Measurements from ENCODE around the gene ST6GALNAC3.

ST6GALNAC3 gene

DNA sequence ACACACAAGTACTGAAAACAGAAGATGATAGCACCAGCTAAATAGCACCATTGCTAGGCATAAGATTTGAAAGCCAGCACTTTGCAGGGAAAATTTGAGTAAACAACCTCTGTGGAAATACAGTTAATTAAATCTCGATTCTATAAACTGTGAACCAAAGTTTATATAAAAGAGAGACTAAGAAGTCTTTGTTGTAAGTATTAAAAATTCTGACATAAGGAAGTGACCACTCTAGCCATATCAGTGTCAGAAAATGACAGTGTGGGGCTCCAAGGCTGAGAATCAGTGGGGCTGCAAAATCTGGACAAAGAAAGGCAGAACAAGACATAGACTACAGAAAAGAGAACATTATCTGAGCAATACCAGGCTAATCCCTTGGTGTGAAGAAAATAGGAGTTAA, 292.2 kb downstream of the ST6GALNAC3 start:
- no CpG with 5 or more reads among the region's 1 CpG for WGBS (ENCODE audit: extremely low coverage, insufficient coverage, low lambda C conversion rate)
- no peak overlapping the region for H3K4me3 ChIP-seq (ENCODE audit: low read length)
- peaks cover 2% of the 10 kb centered on the region for H3K27me3 ChIP-seq (ENCODE audit: insufficient read depth, low read length, poor library complexity)
- no peak overlapping the region for H3K18ac ChIP-seq (ENCODE audit: low read length)
- H3K23ac ChIP-seq (ENCODE audit: low read length) = no peak overlapping the region
- no peaks in the 10 kb centered on the region for H3K79me2 ChIP-seq (ENCODE audit: control insufficient read depth, insufficient read depth, low read length)
- no peak overlapping the region for H3K9ac ChIP-seq (ENCODE audit: low read length)
- H2BK15ac ChIP-seq (replicated peaks; ENCODE audit: low read depth) = no peak overlapping the region
- H4K5ac ChIP-seq (ENCODE audit: low read length) = no peak overlapping the region
- H4K8ac ChIP-seq (ENCODE audit: low read depth, low read length) = no peak overlapping the region
- H2BK120ac ChIP-seq (ENCODE audit: low read depth, low read length) = no peak overlapping the region
- H2AK5ac ChIP-seq (ENCODE audit: low read length) = no peak overlapping the region
- peaks cover 1% of the 10 kb centered on the region for H3K4me1 ChIP-seq (ENCODE audit: control insufficient read depth, low read depth, low read length)
- H3K36me3 ChIP-seq (ENCODE audit: control insufficient read depth, insufficient read depth, low read length) = no peaks in the 10 kb centered on the region
- no peak overlapping the region for H3K4ac ChIP-seq (ENCODE audit: low read depth, low read length)
- no peak overlapping the region for H3K4me2 ChIP-seq (ENCODE audit: low read length)
- DNase-seq = no peak
- no peak overlapping the region for H3K56ac ChIP-seq (ENCODE audit: low read length)
- no peak overlapping the region for H2BK5ac ChIP-seq (ENCODE audit: low read length)
- no peaks in the 10 kb centered on the region for H3K79me1 ChIP-seq (ENCODE audit: low read length)
- no peak overlapping the region for H3K27ac ChIP-seq (ENCODE audit: low read depth, low read length)

DNA sequence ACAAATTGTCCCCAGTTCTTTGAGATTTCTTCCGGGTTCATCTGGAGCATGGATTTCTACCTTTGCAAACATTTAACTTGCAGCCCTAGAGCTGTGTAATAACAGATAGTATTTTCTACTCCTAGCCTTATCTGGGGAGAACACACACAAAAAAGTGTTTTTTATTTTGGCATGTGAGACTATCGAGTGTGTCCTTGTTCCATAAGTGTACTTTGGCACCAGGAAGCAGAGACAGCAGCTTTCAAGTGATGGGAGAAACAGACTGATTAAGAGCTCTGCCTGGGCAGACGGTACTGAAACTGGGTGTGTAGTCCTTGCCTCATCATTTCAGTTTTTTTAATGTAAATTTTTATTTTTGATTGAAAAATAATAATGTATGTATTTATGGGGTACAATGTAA, 297.4 kb downstream of the ST6GALNAC3 start:
- WGBS (ENCODE audit: extremely low coverage, insufficient coverage, low lambda C conversion rate) = no CpG with 5 or more reads among the region's 3 CpGs
- Histone ChIP-seq H3K79me2 (ENCODE audit: control insufficient read depth, insufficient read depth, low read length) (no peaks in the 10 kb centered on the region), H3K27me3 (ENCODE audit: insufficient read depth, low read length, poor library complexity) (peaks cover 2% of the 10 kb centered on the region), H3K36me3 (ENCODE audit: control insufficient read depth, insufficient read depth, low read length) (no peaks in the 10 kb centered on the region), H4K5ac (ENCODE audit: low read length) (no peak overlapping the region), H3K4ac (ENCODE audit: low read depth, low read length) (no peak overlapping the region), H2BK120ac (ENCODE audit: low read depth, low read length) (no peak overlapping the region), H2AK5ac (ENCODE audit: low read length) (no peak overlapping the region), H3K4me2 (ENCODE audit: low read length) (no peak overlapping the region), H3K18ac (ENCODE audit: low read length) (no peak overlapping the region), H2BK15ac (replicated peaks; ENCODE audit: low read depth) (no peak overlapping the region), H4K8ac (ENCODE audit: low read depth, low read length) (no peak overlapping the region), H3K4me1 (ENCODE audit: control insufficient read depth, low read depth, low read length) (peaks cover 1% of the 10 kb centered on the region), H2BK5ac (ENCODE audit: low read length) (no peak overlapping the region), H3K56ac (ENCODE audit: low read length) (no peak overlapping the region), H3K27ac (ENCODE audit: low read depth, low read length) (no peak overlapping the region), H3K79me1 (ENCODE audit: low read length) (no peaks in the 10 kb centered on the region), H3K9ac (ENCODE audit: low read length) (no peak overlapping the region), H3K4me3 (ENCODE audit: low read length) (no peak overlapping the region), H3K23ac (ENCODE audit: low read length) (no peak overlapping the region)
- DNase-seq = no peak

DNA sequence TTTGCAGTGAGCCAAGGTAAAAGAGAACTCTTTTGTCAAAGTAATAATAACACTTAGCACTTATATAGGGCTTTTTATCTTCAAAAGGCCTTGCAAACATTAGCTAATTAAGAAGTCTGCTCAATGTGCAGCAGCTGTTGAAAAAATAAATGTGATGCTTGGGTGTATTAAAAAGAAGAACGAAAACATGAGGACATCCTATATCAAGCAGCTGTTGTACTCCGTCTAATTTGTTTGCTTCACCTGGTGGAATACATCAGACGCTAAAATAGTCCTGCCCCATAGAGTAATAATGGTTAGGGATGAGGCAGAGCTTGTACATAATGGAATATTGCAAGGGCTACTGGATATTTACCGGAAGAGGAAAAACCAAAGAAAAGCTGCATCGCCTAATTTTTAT, 299.5 kb downstream of the ST6GALNAC3 start:
- H3K79me1 ChIP-seq (ENCODE audit: low read length) = no peaks in the 10 kb centered on the region
- H3K23ac ChIP-seq (ENCODE audit: low read length) = no peak overlapping the region
- H2BK120ac ChIP-seq (ENCODE audit: low read depth, low read length) = no peak overlapping the region
- H3K4me3 ChIP-seq (ENCODE audit: low read length) = no peak overlapping the region
- no peak overlapping the region for H2BK15ac ChIP-seq (replicated peaks; ENCODE audit: low read depth)
- H3K79me2 ChIP-seq (ENCODE audit: control insufficient read depth, insufficient read depth, low read length) = no peaks in the 10 kb centered on the region
- no peak overlapping the region for H4K8ac ChIP-seq (ENCODE audit: low read depth, low read length)
- no CpG with 5 or more reads among the region's 5 CpGs for WGBS (ENCODE audit: extremely low coverage, insufficient coverage, low lambda C conversion rate)
- H3K27ac ChIP-seq (ENCODE audit: low read depth, low read length) = no peak overlapping the region
- H3K56ac ChIP-seq (ENCODE audit: low read length) = no peak overlapping the region
- H3K27me3 ChIP-seq (ENCODE audit: insufficient read depth, low read length, poor library complexity) = peaks cover 2% of the 10 kb centered on the region
- DNase-seq = no peak
- H2BK5ac ChIP-seq (ENCODE audit: low read length) = no peak overlapping the region
- H3K9ac ChIP-seq (ENCODE audit: low read length) = no peak overlapping the region
- no peaks in the 10 kb centered on the region for H3K4me1 ChIP-seq (ENCODE audit: control insufficient read depth, low read depth, low read length)
- no peak overlapping the region for H3K4ac ChIP-seq (ENCODE audit: low read depth, low read length)
- H2AK5ac ChIP-seq (ENCODE audit: low read length) = no peak overlapping the region
- no peak overlapping the region for H3K4me2 ChIP-seq (ENCODE audit: low read length)
- no peak overlapping the region for H3K18ac ChIP-seq (ENCODE audit: low read length)
- no peaks in the 10 kb centered on the region for H3K36me3 ChIP-seq (ENCODE audit: control insufficient read depth, insufficient read depth, low read length)
- H4K5ac ChIP-seq (ENCODE audit: low read length) = no peak overlapping the region

DNA sequence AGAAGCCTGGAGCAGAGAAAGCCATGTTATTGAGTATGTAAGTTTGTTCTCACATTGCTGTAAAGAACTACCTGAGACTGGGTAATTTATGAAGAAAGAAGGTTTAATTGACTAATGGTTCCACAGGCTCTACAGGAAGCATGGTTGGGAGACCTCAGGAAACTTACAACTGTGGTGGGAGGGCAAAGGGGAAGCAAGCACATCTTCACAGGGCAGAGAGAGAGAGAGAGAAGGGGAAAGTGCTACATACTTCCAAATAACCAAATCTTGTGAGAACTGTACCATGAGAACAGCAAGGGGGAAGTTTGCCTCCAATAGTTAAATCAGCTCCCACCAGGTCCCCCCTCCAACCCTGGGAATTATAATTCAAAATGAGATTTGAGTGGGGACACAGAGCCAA, 302.7 kb downstream of the ST6GALNAC3 start:
- no peaks in the 10 kb centered on the region for H3K79me2 ChIP-seq (ENCODE audit: control insufficient read depth, insufficient read depth, low read length)

DNA sequence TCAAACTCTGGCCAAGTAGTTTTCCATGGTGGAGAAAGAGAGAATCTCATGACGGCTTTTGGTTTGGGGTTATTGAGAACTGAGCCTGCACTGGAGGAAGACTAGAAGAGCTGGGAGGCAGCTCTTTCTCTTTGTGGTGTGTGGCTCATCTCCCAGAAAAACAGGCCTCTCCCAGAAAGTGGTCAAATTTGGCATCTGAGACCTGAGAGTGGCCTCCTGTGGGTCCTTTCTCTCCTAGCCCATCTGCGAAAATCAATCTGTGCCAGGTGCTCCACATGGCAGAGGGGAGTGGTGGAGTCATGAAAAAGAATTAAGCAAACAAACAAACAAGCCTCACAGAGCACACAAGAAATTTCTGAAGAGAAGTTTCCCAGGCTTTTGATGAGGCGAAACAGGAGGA, 305.0 kb downstream of the ST6GALNAC3 start:
- H2BK120ac ChIP-seq (ENCODE audit: low read depth, low read length) = no peak overlapping the region
- H3K36me3 ChIP-seq (ENCODE audit: control insufficient read depth, insufficient read depth, low read length) = no peaks in the 10 kb centered on the region
- no peak overlapping the region for H2BK15ac ChIP-seq (replicated peaks; ENCODE audit: low read depth)
- H3K4ac ChIP-seq (ENCODE audit: low read depth, low read length) = no peak overlapping the region
- WGBS (ENCODE audit: extremely low coverage, insufficient coverage, low lambda C conversion rate) = no CpG with 5 or more reads among the region's 3 CpGs
- no peak overlapping the region for H2BK5ac ChIP-seq (ENCODE audit: low read length)
- no peak overlapping the region for H3K56ac ChIP-seq (ENCODE audit: low read length)
- no peak overlapping the region for H2AK5ac ChIP-seq (ENCODE audit: low read length)
- no peak overlapping the region for H4K8ac ChIP-seq (ENCODE audit: low read depth, low read length)
- DNase-seq = no peak
- H3K4me1 ChIP-seq (ENCODE audit: control insufficient read depth, low read depth, low read length) = no peaks in the 10 kb centered on the region
- H3K9ac ChIP-seq (ENCODE audit: low read length) = no peak overlapping the region
- H3K23ac ChIP-seq (ENCODE audit: low read length) = no peak overlapping the region
- H3K79me2 ChIP-seq (ENCODE audit: control insufficient read depth, insufficient read depth, low read length) = no peaks in the 10 kb centered on the region
- H3K18ac ChIP-seq (ENCODE audit: low read length) = no peak overlapping the region
- H3K27me3 ChIP-seq (ENCODE audit: insufficient read depth, low read length, poor library complexity) = no peaks in the 10 kb centered on the region
- no peak overlapping the region for H4K5ac ChIP-seq (ENCODE audit: low read length)
- H3K4me3 ChIP-seq (ENCODE audit: low read length) = no peak overlapping the region
- no peak overlapping the region for H3K4me2 ChIP-seq (ENCODE audit: low read length)
- H3K79me1 ChIP-seq (ENCODE audit: low read length) = no peaks in the 10 kb centered on the region
- H3K27ac ChIP-seq (ENCODE audit: low read depth, low read length) = no peak overlapping the region

More for the DNA sequence above, 302.7 kb downstream of the ST6GALNAC3 start:
- no peaks in the 10 kb centered on the region for H3K36me3 ChIP-seq (ENCODE audit: control insufficient read depth, insufficient read depth, low read length)
- H3K18ac ChIP-seq (ENCODE audit: low read length) = no peak overlapping the region
- no peaks in the 10 kb centered on the region for H3K79me1 ChIP-seq (ENCODE audit: low read length)
- no peak overlapping the region for H3K56ac ChIP-seq (ENCODE audit: low read length)
- no peak overlapping the region for H3K23ac ChIP-seq (ENCODE audit: low read length)
- no peak overlapping the region for H3K9ac ChIP-seq (ENCODE audit: low read length)
- H3K4me2 ChIP-seq (ENCODE audit: low read length) = no peak overlapping the region
- no peak for DNase-seq
- no peak overlapping the region for H4K5ac ChIP-seq (ENCODE audit: low read length)
- H2BK5ac ChIP-seq (ENCODE audit: low read length) = no peak overlapping the region
- H2BK15ac ChIP-seq (replicated peaks; ENCODE audit: low read depth) = no peak overlapping the region
- no peak overlapping the region for H4K8ac ChIP-seq (ENCODE audit: low read depth, low read length)
- H3K4me1 ChIP-seq (ENCODE audit: control insufficient read depth, low read depth, low read length) = no peaks in the 10 kb centered on the region
- H2AK5ac ChIP-seq (ENCODE audit: low read length) = no peak overlapping the region
- no peak overlapping the region for H3K4me3 ChIP-seq (ENCODE audit: low read length)
- no peak overlapping the region for H3K27ac ChIP-seq (ENCODE audit: low read depth, low read length)
- H3K4ac ChIP-seq (ENCODE audit: low read depth, low read length) = no peak overlapping the region
- H2BK120ac ChIP-seq (ENCODE audit: low read depth, low read length) = no peak overlapping the region
- no peaks in the 10 kb centered on the region for H3K27me3 ChIP-seq (ENCODE audit: insufficient read depth, low read length, poor library complexity)

DNA sequence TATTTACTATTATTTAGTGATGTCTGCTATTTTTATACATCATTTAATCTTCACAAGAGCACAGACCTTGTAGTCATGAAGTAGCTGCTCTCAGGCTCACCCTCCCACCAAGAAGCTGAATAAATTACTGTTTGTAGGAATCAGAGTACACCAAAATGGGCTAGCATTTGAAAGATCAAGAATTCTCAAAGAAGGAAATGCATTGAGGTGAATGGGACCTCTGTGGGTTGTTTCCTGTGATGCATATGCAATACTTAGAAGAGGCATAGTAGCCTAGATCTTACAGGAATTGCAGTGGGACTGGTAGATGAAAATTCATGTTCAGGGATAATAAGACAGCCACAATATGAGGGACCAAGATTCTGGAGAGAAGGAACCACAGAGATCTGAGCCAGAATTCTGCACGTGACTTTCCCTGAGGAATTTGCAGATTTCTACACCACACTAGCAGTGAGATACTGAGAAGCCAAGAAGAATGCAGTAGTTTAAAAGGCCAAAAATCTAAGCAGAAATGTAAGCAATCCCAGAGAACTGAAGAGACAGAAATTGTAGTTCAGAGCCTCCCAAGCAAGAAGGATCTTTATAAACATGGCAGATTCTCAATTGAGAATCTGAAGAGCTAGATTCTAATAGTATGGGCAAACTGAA, 307.0 kb downstream of the ST6GALNAC3 start:
- no peaks in the 10 kb centered on the region for H3K79me2 ChIP-seq (ENCODE audit: control insufficient read depth, insufficient read depth, low read length)
- WGBS (ENCODE audit: extremely low coverage, insufficient coverage, low lambda C conversion rate) = no CpG with 5 or more reads among the region's 1 CpG
- H3K27ac ChIP-seq (ENCODE audit: low read depth, low read length) = no peak overlapping the region
- H4K8ac ChIP-seq (ENCODE audit: low read depth, low read length) = no peak overlapping the region
- H3K27me3 ChIP-seq (ENCODE audit: insufficient read depth, low read length, poor library complexity) = no peaks in the 10 kb centered on the region
- H3K4me1 ChIP-seq (ENCODE audit: control insufficient read depth, low read depth, low read length) = peaks cover 2% of the 10 kb centered on the region
- DNase-seq = peak; percentile 10
- no peak overlapping the region for H3K23ac ChIP-seq (ENCODE audit: low read length)
- H3K36me3 ChIP-seq (ENCODE audit: control insufficient read depth, insufficient read depth, low read length) = no peaks in the 10 kb centered on the region
- no peak overlapping the region for H3K4me3 ChIP-seq (ENCODE audit: low read length)
- no peak overlapping the region for H3K56ac ChIP-seq (ENCODE audit: low read length)
- H3K79me1 ChIP-seq (ENCODE audit: low read length) = no peaks in the 10 kb centered on the region
- H2BK15ac ChIP-seq (replicated peaks; ENCODE audit: low read depth) = no peak overlapping the region
- no peak overlapping the region for H4K5ac ChIP-seq (ENCODE audit: low read length)
- no peak overlapping the region for H2BK120ac ChIP-seq (ENCODE audit: low read depth, low read length)
- no peak overlapping the region for H2BK5ac ChIP-seq (ENCODE audit: low read length)
- no peak overlapping the region for H3K4me2 ChIP-seq (ENCODE audit: low read length)
- no peak overlapping the region for H3K18ac ChIP-seq (ENCODE audit: low read length)
- H2AK5ac ChIP-seq (ENCODE audit: low read length) = no peak overlapping the region
- no peak overlapping the region for H3K4ac ChIP-seq (ENCODE audit: low read depth, low read length)
- H3K9ac ChIP-seq (ENCODE audit: low read length) = no peak overlapping the region

All from mesendoderm (in vitro differentiated cells).